Fibroblast of skin of right quadriceps (primary cell): ENCODE data around the gene AXL.
A peak's percentile ranks its signal among the peaks of the same experiment; 100 is the strongest.
"Not testable (repeated sequence)": the region's sequence is repeated elsewhere in the genome, so short reads cannot be mapped to it uniquely, and the experiment has no call there.

Experiments used
- DNase-seq: peaks from one replicate; pipeline ENCODE4 v3.0.0-alpha.2; 2013

The AXL gene

DNA sequence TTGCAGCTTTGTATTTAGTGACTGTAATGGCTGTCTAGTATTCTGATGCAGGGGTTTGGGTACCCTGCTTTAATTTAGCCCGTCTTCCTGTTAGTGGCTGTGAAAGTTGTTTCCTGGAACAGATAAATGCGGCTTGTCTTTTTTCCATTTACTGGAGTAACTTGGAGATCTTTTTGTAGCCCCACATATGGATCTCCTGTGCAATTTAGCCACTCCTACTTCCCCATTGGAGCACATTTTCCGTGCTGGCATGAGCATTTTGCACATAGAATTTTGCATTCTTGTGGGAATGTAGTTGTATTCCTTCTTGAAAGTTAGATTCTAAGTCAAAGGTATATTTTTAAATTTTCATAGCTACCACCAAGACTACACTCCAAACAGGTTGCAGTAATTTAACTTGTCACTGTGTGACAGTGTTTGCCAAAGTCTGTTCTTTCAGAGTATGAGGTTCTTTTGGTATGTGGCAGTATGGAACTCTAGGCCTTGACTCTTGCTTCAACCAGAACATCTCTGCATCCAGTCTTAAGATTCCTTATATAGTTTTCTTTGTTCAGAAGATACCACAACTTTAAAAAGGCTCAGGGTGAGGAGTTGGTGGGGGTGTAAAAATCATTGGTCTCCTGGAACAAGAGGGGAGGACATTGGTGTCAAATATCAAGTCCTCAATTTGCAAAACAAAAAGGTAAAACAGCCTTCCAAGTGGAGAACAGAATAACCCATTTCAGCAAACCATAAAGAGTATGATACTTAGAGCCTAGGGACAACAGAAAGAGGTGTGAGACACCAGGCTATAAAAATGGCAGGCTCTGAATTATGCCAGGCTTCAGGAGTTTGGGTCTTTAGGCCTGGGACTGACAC, 69.9 kb downstream of the AXL start:
- no peak for DNase-seq

DNA sequence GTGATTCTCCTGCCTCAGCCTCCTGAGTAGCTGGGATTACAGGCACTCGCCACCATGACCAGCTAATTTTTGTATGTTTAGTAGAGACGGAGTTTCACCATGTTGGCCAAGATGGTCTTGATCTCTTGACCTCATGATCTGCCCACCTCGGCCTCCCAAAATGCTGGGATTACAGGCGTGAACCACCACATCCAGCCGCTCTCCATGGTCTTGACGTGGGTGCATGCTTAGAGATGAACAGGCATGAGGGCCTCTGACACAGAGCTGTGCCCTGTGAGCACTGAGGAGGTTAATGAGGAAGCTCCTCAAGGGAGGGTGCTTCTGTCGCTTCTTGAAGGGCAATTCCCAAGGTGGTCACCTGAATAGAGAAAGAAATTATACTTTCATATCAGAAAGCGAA, 70.8 kb downstream of the AXL start:
- not testable (repeated sequence) for DNase-seq

DNA sequence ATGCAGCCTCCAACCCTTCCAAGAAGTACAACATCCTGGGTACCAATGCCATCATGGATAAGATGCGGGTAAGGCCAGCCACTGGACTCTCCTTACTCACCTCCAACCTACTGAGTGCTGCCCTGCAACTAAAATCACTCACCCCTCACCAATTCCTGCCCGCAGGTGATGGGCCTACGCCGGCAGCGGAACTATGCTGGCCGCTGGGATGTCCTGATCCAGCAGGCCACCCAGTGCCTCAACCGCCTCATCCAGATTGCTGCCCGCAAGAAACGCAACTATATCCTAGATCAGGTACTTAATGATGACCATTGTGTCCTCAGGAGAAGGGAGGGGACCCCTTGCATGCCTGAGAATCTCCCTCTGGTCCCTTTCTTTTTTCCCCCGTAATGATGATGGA, 75.4 kb downstream of the AXL start:
- DNase-seq, result no peak

DNA sequence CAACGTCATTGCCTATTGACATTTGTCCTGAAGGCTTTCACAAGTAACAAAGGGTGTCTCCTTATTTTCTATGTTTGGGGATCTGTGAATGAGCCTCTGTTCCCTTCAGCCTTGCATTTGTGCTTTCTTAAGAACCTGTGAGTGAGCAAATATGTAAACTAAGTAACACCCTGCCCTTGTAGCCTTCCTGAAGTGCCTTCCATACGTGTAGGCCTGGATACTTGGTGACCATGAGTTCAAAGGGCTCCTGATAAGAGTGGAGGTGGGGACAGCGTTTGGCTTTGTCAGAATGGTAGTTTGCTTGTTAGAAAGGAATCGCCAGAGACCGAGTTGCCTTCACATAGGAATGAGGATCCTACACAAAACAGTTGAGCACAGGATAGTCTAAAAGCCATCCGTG, 76.5 kb downstream of the AXL start:
- DNase-seq, result no peak

DNA sequence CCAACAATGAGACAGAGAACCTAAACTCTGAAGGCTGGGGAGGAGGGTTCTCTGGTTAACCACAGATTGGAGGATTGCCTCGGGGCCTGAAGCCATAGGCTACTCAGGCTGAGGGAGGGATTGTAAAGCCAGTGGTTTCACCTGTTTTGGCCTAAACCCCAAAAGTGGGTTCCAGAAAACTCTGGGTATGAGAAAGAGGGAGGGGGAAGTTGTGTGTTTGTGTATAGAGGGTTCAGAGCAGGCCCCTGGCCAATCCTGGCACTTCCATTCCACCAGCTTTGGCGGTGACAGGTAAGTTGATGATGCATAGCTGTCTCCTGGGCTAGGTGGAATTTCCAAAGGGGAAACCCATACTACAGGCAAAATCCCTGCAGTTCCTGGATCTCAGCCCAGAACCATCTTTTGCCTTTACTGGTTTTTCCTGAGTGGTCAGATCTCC, 77.4 kb downstream of the AXL start:
- DNase-seq, result no peak

DNA sequence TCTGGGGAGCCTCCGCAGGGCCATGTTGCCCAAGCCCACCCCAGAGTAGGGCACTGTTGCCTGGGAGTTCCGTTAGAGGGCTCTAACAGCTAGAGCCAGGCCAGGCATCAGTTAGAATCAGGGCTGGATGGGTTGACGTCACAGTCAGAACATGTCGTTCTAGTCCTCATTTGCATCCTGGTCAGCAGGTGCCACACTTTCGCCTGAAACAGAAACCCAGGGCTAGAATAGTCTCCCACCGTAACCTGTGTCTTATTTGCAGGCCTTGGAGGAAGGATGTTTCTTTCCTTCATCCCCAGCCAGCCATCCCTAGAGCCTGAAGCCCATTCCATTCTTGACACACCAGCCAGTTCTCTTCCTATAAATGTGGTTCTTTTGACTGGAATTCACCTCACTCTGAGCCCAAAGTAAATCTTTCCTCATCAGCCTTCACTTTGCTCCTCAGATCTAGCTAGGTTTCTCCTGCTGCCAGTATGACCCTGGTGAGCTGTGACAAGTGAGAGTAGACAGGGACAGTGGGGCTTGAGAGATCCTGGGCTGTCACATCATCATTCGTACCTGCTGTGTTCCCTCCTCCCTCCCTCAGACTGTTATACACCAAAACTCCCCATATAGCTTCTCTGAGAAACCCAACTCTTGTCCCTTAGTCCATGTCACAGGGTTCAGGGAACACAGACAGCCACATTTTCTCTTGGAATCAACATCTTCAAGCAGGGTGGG, 78.8 kb downstream of the AXL start:
- no peak for DNase-seq

DNA sequence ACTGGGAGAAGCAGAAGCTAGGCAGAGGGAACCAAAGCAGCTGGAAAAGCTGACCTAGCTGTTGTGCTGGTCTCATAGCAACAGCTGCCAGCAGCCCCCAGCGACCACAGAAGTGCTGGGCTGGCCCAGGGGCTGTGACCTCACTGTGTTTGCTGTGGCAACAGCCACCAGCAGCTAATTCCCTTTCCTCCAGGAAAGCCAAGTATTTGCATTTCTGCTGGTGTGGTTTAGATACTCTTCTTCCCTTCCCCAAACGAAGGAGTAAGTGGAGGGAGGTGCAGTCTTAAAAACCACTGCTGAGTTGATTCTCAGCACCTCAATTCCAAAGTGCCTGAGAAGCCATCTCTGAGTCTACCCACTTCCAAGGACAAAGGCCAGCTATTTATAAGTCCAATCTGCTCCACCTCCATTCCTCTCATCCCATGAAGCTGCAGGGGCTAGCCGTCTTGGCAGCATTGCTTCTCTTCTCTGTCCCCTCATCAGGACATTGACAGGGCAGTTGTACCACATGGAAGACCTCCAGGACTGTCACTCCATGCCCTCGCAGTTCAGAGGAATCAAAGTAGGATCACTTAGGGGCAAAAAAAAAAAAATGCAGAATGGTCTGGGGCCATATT, 79.4 kb downstream of the AXL start:
- peak; percentile 43 for DNase-seq

DNA sequence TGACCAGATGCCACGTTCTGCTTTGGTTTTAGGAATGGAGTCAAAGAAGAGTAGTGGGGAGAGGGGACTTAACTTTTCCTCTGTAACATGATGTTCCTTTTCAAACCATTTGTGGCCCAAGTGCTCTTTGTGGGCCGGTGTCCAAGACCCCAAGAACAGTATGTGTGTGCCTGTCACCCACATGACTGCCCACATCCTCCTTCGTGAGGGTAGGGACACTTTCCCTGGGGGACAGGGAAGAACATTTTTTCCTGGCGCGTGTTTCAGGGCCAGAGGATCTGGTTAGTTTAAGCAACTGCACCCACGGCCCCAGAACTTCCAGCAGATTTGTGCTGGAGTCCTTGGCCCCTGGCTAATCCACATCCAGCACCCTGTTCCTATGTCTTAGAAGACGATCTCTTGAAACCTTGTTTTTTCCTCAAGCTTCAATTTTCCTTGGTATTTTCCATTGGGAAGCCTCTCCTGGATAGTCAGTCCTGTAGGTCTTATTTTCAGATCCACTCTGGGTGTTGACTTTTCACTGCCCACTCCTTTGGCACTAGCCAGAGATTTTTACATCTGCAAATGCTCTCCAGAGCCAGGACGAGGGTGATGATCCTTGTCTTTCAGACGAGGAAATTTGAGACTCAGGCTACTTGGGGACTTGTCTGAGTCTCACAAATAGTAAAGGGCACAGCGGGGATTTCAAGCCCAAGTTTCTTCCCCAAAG, 80.2 kb downstream of the AXL start:
- DNase-seq, result no peak

DNA sequence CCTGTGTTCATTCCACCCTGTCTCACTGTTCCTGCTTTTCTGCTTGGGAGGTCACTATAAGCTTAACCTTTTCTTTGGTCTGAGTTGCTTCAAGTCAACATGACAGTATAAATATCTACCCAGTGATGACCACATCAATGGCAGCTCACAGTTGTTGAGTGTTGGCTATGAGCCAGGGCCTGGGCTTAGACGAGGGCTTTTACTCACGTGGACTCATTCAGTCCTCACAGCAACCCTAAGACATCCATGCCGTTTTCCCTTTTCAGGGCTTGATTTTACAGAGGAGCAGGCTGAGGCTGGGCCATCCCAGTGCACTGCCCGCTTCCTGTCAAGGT, 80.7 kb downstream of the AXL start:
- DNase-seq, result peak; percentile 39

DNA sequence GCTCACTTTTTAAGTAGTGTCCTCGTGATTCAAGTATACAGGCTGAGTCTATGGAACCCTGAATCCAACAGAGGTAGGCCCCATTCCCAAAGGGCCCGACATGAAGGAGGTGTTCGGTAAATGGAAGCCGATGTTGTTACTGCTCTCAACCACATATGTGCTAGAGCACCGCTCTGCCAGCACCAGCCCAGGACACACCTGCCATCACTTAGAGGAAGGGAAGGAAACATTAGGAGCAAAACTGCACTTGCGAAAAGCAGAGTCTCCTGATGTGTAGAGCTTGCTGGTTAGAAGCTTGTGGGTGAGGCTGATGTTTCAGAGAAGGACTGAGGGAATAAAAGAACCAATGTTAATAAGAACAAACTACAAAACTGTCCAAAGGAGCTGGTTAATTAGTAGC, 81.5 kb downstream of the AXL start:
- DNase-seq, result no peak

DNA sequence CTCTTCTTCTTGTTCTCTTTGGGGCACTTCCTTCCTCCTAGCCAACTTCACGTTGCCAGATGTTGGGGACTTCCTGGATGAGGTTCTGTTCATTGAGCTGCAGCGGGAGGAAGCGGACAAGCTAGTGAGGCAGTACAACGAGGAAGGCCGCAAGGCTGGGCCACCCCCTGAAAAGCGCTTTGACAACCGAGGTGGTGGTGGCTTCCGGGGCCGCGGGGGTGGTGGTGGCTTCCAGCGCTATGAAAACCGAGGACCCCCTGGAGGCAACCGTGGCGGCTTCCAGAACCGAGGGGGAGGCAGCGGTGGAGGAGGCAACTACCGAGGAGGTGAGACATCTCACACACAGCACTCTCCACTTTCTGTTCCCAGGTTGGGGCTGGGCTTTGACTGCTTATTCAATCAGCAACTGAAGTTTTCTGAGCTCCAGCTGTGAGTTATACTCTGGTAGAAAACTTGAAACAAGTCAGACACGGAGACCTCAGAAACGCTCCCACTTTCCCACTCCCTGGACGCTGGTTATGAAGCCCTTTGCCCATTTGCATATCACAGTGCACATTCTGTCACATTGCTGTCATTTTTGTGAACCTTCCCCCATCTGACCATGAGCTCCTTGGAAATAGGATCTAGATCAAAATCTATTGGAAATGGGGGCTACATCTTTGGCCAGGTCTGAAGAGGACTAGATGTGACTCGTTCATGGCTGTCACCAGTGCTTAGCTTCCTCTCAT, 83.8 kb downstream of the AXL start:
- no peak for DNase-seq

DNA sequence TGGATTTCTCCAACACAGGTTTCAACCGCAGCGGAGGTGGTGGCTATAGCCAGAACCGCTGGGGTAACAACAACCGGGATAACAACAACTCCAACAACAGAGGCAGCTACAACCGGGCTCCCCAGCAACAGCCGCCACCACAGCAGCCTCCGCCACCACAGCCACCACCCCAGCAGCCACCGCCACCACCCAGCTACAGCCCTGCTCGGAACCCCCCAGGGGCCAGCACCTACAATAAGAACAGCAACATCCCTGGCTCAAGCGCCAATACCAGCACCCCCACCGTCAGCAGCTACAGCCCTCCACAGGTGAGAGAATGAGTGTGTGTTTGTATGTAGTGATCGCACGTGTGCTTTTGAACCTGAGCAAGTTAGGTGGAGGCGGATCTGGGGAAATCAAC, 84.9 kb downstream of the AXL start:
- no peak for DNase-seq

DNA sequence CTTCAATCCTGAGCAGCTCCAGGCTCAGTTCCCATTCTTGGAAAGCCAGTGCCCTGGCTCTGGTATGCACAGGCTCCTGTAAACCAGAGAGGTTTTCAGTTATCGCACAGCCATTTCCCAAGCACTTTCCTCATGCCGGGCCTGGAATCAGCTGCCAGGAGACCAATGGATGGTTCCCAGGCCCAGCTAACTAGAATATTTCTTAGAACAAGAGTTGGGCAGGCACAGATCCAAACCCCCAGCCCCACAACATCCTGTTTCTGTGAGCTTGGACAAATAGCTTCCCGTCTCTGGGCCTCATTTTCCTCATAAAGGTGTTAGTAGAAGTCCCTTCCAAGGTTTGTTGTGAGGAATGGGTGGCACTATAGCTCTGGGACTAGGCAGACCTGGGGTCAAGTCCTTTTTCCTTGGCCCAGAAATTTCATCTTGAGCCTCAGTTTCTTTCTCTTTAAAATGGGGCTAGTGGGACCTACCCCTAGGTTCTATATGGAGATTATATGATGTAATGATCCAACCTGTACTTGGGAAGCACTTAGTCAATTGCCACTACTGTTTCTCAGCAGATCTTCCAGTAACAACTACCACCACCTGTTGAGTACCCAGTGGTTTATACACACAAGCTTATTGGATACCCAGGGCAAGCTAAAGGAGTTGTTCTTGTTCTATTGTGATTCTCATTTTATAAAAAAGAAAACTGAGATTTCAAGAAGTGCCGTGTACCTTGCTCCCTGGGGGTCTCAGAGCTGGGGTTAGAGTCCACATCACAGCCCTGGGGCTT, 85.9 kb downstream of the AXL start:
- DNase-seq, result no peak

DNA sequence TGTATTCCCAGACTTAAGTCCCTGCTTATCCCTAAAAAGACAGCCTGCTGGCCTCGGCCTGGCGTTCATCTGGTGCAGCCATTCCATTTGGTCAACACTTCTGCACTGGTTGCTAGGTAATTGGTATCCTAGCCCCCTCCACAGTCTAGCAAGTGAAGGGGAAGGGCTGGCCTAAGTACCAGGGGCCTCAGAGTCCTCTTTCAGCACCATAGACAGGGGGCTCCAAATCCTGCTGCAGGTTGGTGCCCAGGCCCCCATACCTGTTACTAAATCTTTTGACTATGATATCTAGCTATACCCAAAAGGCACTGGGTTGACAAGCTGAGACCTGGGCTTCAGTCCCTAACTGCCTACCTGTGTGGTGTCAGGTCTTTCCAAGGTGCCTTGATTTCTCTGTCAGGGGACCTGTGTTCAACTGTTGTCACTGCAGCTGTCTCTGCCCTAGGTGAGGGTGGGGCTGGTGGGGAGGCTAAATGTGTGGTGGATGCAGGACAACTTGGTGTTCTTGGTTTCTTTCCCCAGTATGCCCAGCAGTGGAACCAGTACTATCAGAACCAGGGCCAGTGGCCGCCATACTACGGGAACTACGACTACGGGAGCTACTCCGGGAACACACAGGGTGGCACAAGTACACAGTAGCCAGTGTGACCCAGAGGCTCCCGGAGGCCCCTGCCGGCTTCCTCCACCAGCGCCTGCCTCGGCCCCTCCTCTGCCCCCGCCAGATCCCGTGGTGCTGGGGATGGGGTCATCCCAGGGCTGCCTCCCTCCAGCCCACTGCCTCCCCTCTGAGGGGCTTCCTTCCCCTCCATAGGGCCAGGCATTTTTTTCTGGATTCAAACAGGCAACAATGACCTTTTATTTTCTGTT, 87.1 kb downstream of the AXL start:
- no peak for DNase-seq

DNA sequence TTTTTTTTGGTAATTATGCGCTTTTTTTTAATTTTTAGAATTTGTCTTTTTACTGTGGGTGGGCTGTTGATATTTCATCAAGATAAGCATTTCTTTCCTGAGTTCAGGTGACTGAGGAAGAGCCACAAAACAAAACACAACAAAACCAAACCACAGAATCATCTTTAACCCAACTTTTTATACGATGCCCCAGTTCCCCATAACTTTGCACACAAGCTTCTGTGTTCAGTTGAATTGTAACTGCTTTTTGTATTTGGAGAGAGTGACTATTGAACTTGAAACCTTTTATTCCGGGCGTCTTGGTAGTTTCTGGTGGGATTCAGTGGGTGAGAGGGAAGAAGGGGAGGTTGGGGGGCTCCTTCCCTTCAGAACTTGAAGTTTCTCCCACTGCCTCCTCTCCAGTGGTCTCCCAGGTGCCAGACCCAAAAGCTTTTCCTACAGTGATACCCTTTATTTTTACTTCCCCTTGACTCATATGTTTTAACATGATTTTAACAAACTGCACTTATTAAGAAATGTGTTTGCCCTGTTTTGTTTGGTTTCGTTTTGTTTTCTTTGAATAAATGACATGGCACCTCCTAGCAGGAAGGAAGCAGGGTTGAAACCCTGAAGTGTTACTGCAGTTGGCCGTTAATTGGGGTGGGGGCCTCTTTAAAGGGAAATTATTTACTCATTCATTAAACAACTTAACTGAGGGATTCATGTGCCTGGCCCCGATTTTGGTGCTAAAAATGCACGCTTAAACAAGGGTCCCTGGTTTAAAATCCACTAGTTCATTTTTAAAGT, 88.3 kb downstream of the AXL start:
- DNase-seq, result no peak

DNA sequence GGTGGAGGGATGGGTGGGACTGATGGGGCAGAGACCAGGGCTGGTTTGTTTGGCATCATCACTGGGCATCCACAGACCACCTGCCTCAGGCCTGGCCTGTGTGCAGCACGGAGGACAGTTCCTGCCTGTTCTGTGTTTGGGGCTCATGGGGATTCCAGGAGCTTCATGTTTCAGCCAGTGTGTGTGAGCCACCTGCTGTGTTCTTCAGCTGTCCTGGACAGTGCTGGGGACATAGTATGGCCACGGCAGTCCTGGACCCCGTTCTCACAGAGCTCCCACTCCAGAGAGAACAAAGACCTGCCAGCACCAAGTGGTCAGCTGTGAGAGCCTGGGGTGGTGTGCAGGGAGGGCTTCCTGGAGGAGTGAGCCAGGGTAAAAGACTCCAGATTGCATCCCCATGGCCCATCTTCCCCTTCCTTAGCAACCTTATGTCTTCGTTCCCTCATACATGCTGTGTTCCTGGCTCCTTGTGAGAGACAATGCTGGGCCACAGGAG, 89.0 kb downstream of the AXL start:
- DNase-seq, result no peak

DNA sequence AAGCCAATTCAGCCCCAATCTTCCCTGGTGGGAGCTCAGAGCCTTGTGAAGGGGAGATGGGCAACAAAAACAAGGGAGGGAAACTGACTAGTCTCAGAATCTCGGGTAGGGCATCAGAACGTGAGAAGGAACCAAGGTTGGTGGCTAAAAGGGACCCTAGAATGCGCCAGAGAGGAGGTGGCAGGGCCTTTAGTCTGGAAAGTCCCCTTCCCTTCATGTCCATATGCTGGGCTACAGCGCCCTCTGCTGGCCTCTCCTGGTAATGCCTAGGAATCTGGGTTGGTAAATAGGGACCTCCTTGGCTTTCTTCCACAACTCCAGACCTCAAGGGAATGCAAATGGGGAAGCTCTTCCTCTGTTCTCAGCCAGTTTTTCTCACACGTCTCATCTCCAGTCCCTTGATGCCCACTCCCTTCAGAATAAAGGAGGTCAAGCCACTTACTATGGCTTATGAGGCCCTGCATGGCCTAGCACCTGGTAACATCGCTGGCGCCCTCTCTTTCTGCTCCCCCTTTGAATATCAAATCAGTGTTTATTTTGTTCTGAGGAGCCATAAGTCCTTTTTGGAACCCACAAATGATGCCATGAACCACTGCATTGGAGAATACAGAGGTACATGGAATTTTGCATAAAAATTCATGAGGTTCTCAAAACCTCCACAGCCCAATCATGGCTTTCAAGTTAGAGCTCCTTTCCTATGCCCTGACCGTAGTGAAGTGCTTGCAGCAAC, 89.6 kb downstream of the AXL start:
- DNase-seq, result peak; percentile 86

DNA sequence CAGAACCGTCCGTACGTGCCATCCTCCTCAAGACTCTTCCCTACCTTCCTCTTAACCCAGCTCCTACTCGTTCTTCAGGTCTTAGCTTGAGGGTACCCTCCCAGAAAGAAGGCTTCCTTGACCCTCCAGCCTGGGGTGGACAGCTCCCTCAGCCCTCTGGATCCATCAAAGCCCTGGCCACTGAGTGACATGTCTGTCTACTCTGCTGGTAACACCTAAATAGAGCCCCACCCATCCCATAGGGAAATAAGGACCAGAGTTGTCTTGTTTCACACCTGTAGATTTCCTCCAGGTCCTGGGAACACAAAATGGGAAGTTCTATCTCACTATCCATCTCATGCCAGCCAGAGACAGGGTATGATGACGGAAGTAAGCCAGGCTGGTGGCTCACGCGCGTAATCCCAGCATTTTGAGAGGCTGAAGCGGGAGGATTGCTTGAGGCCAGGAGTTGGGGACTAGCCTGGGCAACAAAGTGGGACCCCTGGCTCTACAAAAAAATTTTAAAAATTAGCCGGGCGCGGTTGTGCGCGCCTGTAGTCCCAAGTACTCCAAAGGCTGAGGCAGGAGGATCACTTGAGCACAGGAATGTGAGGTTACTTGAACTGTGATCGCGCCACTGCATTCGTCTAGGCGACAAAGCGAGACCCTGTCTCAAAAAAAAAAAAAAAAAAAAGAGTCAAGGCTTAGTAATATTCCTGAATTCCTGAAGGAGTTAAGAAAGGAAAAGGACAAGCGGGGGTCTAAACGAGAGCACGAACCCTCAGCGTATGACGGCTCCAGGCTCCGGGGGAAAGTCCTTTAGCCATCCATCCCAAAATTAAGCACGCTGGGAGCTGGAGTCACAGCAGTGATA, 90.4 kb downstream of the AXL start:
- no peak for DNase-seq
